K562 (cell line): ENCODE data around the gene EMC9. TPM values are rescaled to one million over a fixed set of nuclear protein-coding genes. Genes with fewer than 3 reads are reported as not detected.

ENCODE experiments used
- CREB1 ChIP-seq, 2 experiments: sonication (generic) in 1 of 2; formaldehyde crosslinking in 1 of 2; IDR thresholded peaks; 2 replicates each; pipeline versions ENCODE4 v1.6.1 to v1.8.0; 2012 to 2022; ENCODE audit warnings: inconsistent platforms in 1 of 2, mild to moderate bottlenecking in 1 of 2, missing genetic modification reagents in 1 of 2, moderate library complexity in 1 of 2
- ELF2 ChIP-seq: fragments of 250-450 bp; sonication (Bioruptor Pico); IDR thresholded peaks from 2 replicates; pipeline ENCODE4 v1.5.0; 2021; ENCODE audit warnings: mild to moderate bottlenecking
- HMG20A ChIP-seq: fragments of 450-650 bp; formaldehyde crosslinking; conservative IDR thresholded peaks from 2 replicates; pipeline ENCODE4 v1.4.0; 2020; ENCODE audit warnings: mild to moderate bottlenecking, mixed read lengths
- HNRNPL ChIP-seq: fragments of 200-400 bp; formaldehyde crosslinking; IDR thresholded peaks from 2 replicates; pipeline ENCODE4 v1.6.1; 2017; ENCODE audit warnings: low read depth, mild to moderate bottlenecking, low read length
- IRF1 ChIP-seq: sonication (generic); formaldehyde crosslinking; IDR thresholded peaks from 2 replicates; pipeline ENCODE4 v1.8.0; 2022; ENCODE audit warnings: missing genetic modification reagents, mild to moderate bottlenecking, borderline replicate concordance
- SAFB2 ChIP-seq: fragments of 200-400 bp; formaldehyde crosslinking; IDR thresholded peaks from 2 replicates; pipeline ENCODE4 v1.6.1; 2018; ENCODE audit warnings: borderline replicate concordance, low read length, low read depth, moderate library complexity; ENCODE audit not compliant: severe bottlenecking
- SMAD1 ChIP-seq: fragments of 150-350 bp; IDR thresholded peaks from 2 replicates; pipeline ENCODE4 v1.6.1; 2014; ENCODE audit warnings: low read length, low read depth; ENCODE audit not compliant: partially characterized antibody
- SMC3 ChIP-seq: conservative IDR thresholded peaks from 2 replicates; pipeline ENCODE4 v1.6.1; 2011; ENCODE audit warnings: low read depth, low read length, improper control_type of control experiment; ENCODE audit not compliant: insufficient read depth
- TAF15 ChIP-seq: fragments of 200-400 bp; formaldehyde crosslinking; IDR thresholded peaks from 2 replicates; pipeline ENCODE4 v1.6.1; 2017; ENCODE audit warnings: mild to moderate bottlenecking, low read depth, low read length, moderate library complexity
- TRIM28 ChIP-seq: fragments of 450-650 bp; IDR thresholded peaks from 2 replicates; pipeline ENCODE4 v1.6.1; 2017
- ZBTB12 ChIP-seq: fragments of 250-450 bp; sonication (Bioruptor Pico); IDR thresholded peaks from 2 replicates; pipeline ENCODE4 v1.4.0; 2020
- ZNF12 ChIP-seq: sonication (generic); formaldehyde crosslinking; IDR thresholded peaks from 2 replicates; pipeline ENCODE4 v1.4.0; 2020; ENCODE audit warnings: mild to moderate bottlenecking, missing genetic modification reagents
- ZNF609 ChIP-seq: sonication (generic); formaldehyde crosslinking; IDR thresholded peaks from 2 replicates; pipeline ENCODE4 v1.8.1; 2023; ENCODE audit warnings: missing genetic modification reagents, mild to moderate bottlenecking, borderline replicate concordance
- polyA plus RNA-seq, 8 experiments: library from polyadenylated mRNA; depleted of rRNA in 4 of 8; stranded (reverse) in 5 of 8; unstranded in 3 of 8; fragments of >200 nt; fragmentation: Nextera tagmentation in 2 of 8; fragmentation: Illumina TruSeq in 1 of 8; extraction: Ambion mirVana in 2 of 8; extraction: Trizol in 1 of 8; gene quantifications; 2 replicates each; pipeline versions ENCODE4 v1.2.1 to v1.2.3, GENCODE V29; 2011 to 2014; ENCODE audit warnings: inconsistent platforms in 1 of 8, missing spikeins in 1 of 8
- total RNA-seq, 7 experiments: library from RNA; depleted of rRNA in 6 of 7; stranded (reverse); fragments of >200 nt in 6 of 7; fragmentation: Illumina TruSeq in 2 of 7; extraction: Trizol in 2 of 7; gene quantifications; 2 replicates each; pipeline versions ENCODE4 v1.2.1 to v1.2.3, GENCODE V29; 2011 to 2021; ENCODE audit warnings: low replicate concordance in 1 of 7
- TF ChIP-seq, protein P1 (sequence below): IDR thresholded peaks from 3 replicates; pipeline ENCODE4 v1.6.1; 2011; ENCODE audit warnings: borderline replicate concordance, mild to moderate bottlenecking; ENCODE audit not compliant: insufficient read length, insufficient read depth
- TF ChIP-seq, protein P2 (sequence below): fragments of 450-650 bp; IDR thresholded peaks from 2 replicates; pipeline ENCODE4 v1.6.1; 2016; ENCODE audit warnings: mild to moderate bottlenecking

The EMC9 gene
- total and polyA plus RNA-seq, 9 of the 15 experiments (the other 6 are each of a cell fraction or from before 2014, with no cell fraction given), result 3.1 to 13.2 (median 7.8) TPM

GRCh38 chr14:24114532-24115421 lies 26.6 kb downstream of the EMC9 start, which contains the start of the genes DCAF11 and NRL (continued):
- no peak for TF ChIP-seq SMAD1
- TF ChIP-seq TAF15, result no peak
- peak; percentile 83 for TF ChIP-seq ZBTB12 (CRISPR knock-in tag)
- no peak for TF ChIP-seq ZNF609
- TF ChIP-seq, protein P1, sequence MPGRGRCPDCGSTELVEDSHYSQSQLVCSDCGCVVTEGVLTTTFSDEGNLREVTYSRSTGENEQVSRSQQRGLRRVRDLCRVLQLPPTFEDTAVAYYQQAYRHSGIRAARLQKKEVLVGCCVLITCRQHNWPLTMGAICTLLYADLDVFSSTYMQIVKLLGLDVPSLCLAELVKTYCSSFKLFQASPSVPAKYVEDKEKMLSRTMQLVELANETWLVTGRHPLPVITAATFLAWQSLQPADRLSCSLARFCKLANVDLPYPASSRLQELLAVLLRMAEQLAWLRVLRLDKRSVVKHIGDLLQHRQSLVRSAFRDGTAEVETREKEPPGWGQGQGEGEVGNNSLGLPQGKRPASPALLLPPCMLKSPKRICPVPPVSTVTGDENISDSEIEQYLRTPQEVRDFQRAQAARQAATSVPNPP, result no peak
- TF ChIP-seq TRIM28, result no peak; the same call in 1 of the 2 replicates
- TF ChIP-seq HMG20A (CRISPR knock-in tag), result no peak
- no peak for TF ChIP-seq IRF1
- TF ChIP-seq CREB1 (IDR thresholded peaks at IDR 0.05), result peak; percentile 93
- TF ChIP-seq CREB1 (CRISPR knock-in tag; IDR thresholded peaks at IDR 0.05), result peak; percentile 97
- no peak for TF ChIP-seq HNRNPL
- TF ChIP-seq ELF2, result no peak; the same call in 1 of the 2 replicates
- no peak for TF ChIP-seq ZNF12 (CRISPR knock-in tag)
- TF ChIP-seq SMC3, result no peak
- TF ChIP-seq, protein P2, sequence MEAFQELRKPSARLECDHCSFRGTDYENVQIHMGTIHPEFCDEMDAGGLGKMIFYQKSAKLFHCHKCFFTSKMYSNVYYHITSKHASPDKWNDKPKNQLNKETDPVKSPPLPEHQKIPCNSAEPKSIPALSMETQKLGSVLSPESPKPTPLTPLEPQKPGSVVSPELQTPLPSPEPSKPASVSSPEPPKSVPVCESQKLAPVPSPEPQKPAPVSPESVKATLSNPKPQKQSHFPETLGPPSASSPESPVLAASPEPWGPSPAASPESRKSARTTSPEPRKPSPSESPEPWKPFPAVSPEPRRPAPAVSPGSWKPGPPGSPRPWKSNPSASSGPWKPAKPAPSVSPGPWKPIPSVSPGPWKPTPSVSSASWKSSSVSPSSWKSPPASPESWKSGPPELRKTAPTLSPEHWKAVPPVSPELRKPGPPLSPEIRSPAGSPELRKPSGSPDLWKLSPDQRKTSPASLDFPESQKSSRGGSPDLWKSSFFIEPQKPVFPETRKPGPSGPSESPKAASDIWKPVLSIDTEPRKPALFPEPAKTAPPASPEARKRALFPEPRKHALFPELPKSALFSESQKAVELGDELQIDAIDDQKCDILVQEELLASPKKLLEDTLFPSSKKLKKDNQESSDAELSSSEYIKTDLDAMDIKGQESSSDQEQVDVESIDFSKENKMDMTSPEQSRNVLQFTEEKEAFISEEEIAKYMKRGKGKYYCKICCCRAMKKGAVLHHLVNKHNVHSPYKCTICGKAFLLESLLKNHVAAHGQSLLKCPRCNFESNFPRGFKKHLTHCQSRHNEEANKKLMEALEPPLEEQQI, result no peak
- no peak for TF ChIP-seq SAFB2
